HCT116 (cell line): ENCODE data around the gene C19orf25.

ENCODE experiments used
- CBX3 ChIP-seq: IDR thresholded peaks from 2 replicates; pipeline ENCODE4 v1.6.1; 2012; ENCODE audit warnings: low read depth
- CTCF ChIP-seq, 3 experiments: fragments of 200-600 bp in 1 of 3; sonication (generic) in 1 of 3; IDR thresholded peaks in 2 of 3; conservative IDR thresholded peaks in 1 of 3; 2 replicates each; pipeline ENCODE4 v1.5.1; 2012 to 2017; ENCODE audit warnings: low read depth in 2 of 3, low read length in 2 of 3, antibody characterized with exemption in 1 of 3, borderline replicate concordance in 1 of 3, control low read depth in 1 of 3, mild to moderate bottlenecking in 1 of 3, mixed read lengths in 1 of 3, mixed run types in 1 of 3, moderate library complexity in 1 of 3; ENCODE audit not compliant: insufficient read depth in 1 of 3
- EGR1 ChIP-seq: IDR thresholded peaks from 2 replicates; pipeline ENCODE4 v1.6.1; 2012; ENCODE audit warnings: low read depth
- ELF1 ChIP-seq: IDR thresholded peaks from 2 replicates; pipeline ENCODE4 v1.6.1; 2012; ENCODE audit warnings: low read depth, borderline replicate concordance
- EZH2 ChIP-seq: fragments of 200-600 bp; sonication (generic); IDR thresholded peaks from 2 replicates; pipeline ENCODE4 v1.6.1; 2017; ENCODE audit warnings: antibody characterized with exemption, mixed run types
- EZH2phosphoT487 ChIP-seq: fragments of 200-600 bp; IDR thresholded peaks from 2 replicates; pipeline ENCODE4 v1.6.1; 2018; ENCODE audit warnings: antibody characterized with exemption, borderline replicate concordance
- JUND ChIP-seq: IDR thresholded peaks from 2 replicates; pipeline ENCODE4 v1.6.1; 2012
- MAX ChIP-seq: IDR thresholded peaks from 2 replicates; pipeline ENCODE4 v1.6.1; 2012
- POLR2A ChIP-seq: IDR thresholded peaks from 2 replicates; pipeline ENCODE4 v1.7.0; 2011; ENCODE audit warnings: borderline replicate concordance; ENCODE audit not compliant: insufficient read depth, insufficient read length; ENCODE audit errors: extremely low read depth
- POLR2AphosphoS5 ChIP-seq: IDR thresholded peaks from 2 replicates; pipeline ENCODE4 v1.6.1; 2011; ENCODE audit warnings: mild to moderate bottlenecking, low read depth, low read length, moderate library complexity
- RAD21 ChIP-seq: IDR thresholded peaks from 2 replicates; pipeline ENCODE4 v1.6.1; 2012; ENCODE audit warnings: low read depth, mild to moderate bottlenecking
- REST ChIP-seq: IDR thresholded peaks from 2 replicates; pipeline ENCODE4 v1.6.1; 2012; ENCODE audit warnings: low read depth
- SIN3A ChIP-seq: IDR thresholded peaks from 2 replicates; pipeline ENCODE4 v1.6.1; 2012; ENCODE audit warnings: low read depth
- ZNF274 ChIP-seq: fragments of 200-500 bp; sonication (Bioruptor generic); IDR thresholded peaks from 2 replicates; pipeline ENCODE4 v1.6.1; 2014; ENCODE audit warnings: mild to moderate bottlenecking, low read depth, low read length, inconsistent platforms

- no peak for TF ChIP-seq JUND
- TF ChIP-seq EZH2phosphoT487 = no peak
- no peak for TF ChIP-seq POLR2AphosphoS5
- TF ChIP-seq POLR2A = no peak
- no peak for TF ChIP-seq CTCF (IDR thresholded peaks at IDR 0.05 in 2 of 3, conservative IDR thresholded peaks at IDR 0.05 in 1 of 3; ENCODE audit: borderline replicate concordance in 1 of 3, insufficient read depth in 1 of 3, low read depth in 2 of 3, low read length in 2 of 3)
- TF ChIP-seq CBX3 = no peak
- TF ChIP-seq EGR1 = no peak
- no peak for TF ChIP-seq ZNF274
- no peak for TF ChIP-seq EZH2
- TF ChIP-seq ELF1 = no peak
- TF ChIP-seq SIN3A = no peak
- no peak for TF ChIP-seq RAD21
- TF ChIP-seq MAX = no peak
- TF ChIP-seq REST = no peak
Measured at GRCh38 chr19:1524287-1524971, 45.4 kb upstream of the C19orf25 start.
